ENCODE measurements around the gene BACH2.

- TF ChIP-seq, protein P1, sequence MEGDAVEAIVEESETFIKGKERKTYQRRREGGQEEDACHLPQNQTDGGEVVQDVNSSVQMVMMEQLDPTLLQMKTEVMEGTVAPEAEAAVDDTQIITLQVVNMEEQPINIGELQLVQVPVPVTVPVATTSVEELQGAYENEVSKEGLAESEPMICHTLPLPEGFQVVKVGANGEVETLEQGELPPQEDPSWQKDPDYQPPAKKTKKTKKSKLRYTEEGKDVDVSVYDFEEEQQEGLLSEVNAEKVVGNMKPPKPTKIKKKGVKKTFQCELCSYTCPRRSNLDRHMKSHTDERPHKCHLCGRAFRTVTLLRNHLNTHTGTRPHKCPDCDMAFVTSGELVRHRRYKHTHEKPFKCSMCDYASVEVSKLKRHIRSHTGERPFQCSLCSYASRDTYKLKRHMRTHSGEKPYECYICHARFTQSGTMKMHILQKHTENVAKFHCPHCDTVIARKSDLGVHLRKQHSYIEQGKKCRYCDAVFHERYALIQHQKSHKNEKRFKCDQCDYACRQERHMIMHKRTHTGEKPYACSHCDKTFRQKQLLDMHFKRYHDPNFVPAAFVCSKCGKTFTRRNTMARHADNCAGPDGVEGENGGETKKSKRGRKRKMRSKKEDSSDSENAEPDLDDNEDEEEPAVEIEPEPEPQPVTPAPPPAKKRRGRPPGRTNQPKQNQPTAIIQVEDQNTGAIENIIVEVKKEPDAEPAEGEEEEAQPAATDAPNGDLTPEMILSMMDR (IDR thresholded peaks at IDR 0.05; ENCODE audit: low read depth, low read length, poor library complexity, severe bottlenecking): no peak
- no peak for TF ChIP-seq EZH2phosphoT487 (IDR thresholded peaks at IDR 0.05; ENCODE audit: borderline replicate concordance, low read length)
Measured at GRCh38 chr6:90003069-90003795, 293.4 kb downstream of the BACH2 start.
